Motor neuron (in vitro differentiated cells): ENCODE results near the gene GNLY. TPM values are rescaled to one million over a fixed set of nuclear protein-coding genes. Genes with fewer than 3 reads are reported as not detected.
A peak's percentile ranks its signal among the peaks of the same experiment; 100 is the strongest.
"Not testable (repeated sequence)": the region's sequence is repeated elsewhere in the genome, so short reads cannot be mapped to it uniquely, and the experiment has no call there.

ENCODE experiments used
- ATAC-seq, 8 experiments: fragments of 200-7000 bp; cut with Tn5 transposase; replicated peaks in 6 of 8; 2 replicates each; pipeline ENCODE4 v1.8.0; 2021; ENCODE audit warnings: mild to moderate bottlenecking in 8 of 8, moderate library complexity in 8 of 8
- H3K27ac ChIP-seq, 2 donors: fragments of 250-450 bp; sonication (Bioruptor Pico); 2 replicates each; pipeline ENCODE4 v1.9.0; 2021; ENCODE audit warnings: antibody characterized with exemption in 2 of 2, mild to moderate bottlenecking in 2 of 2, moderate library complexity in 1 of 2
- H3K4me1 ChIP-seq, 2 donors: fragments of 250-450 bp; sonication (Bioruptor Pico); replicated peaks in 1 of 2; 2 replicates each; pipeline ENCODE4 v1.6.1; 2021; ENCODE audit warnings: antibody characterized with exemption in 2 of 2, mild to moderate bottlenecking in 2 of 2, moderate library complexity in 1 of 2
- H3K4me3 ChIP-seq, 5 donors: fragments of 250-450 bp; sonication (Bioruptor Pico); 2 replicates each; pipeline ENCODE4 v1.9.0; 2021; ENCODE audit warnings: antibody characterized with exemption in 5 of 5, mild to moderate bottlenecking in 5 of 5, moderate library complexity in 4 of 5
- WGBS, 10 experiments: fragments of 450-650 bp; shearing (Covaris generic); methylation state at CpG; one replicate each; pipeline ENCODE4 v1.0.0; 2022; 5-methylcytosine and 5-hydroxymethylcytosine counted together
- in situ Hi-C, 9 experiments: fragments of 400-800 bp; cut with MboI; loops; one replicate each; pipeline ENCODE4 v1.15.0; 2021; ENCODE audit warnings: low sequenced_read_pairs in 9 of 9, low pct_unique_long_range_greater_than_20kb in 2 of 9; ENCODE audit not compliant: unreplicated experiment in 9 of 9
- total RNA-seq, 8 experiments: library from RNA; unstranded; fragments of 300-600 nt; gene quantifications; 2 replicates each; pipeline versions ENCODE4 v1.2.3 to v1.2.4, GENCODE V29; 2022

The GNLY gene
- total RNA-seq, 8 experiments from 2014 or later = 0.11 to 0.46 (median 0.29) TPM; not detected in 2

GRCh38 chr2:85710687-85711577, 16.8 kb downstream of the GNLY start:
- Histone ChIP-seq H3K27ac (no peak overlapping the region), H3K4me3 (no peak overlapping the region), H3K4me1 (no peaks in the 10 kb centered on the region)
- ATAC-seq = peak in 2 of 8 experiments; percentile 60 to 81
- WGBS, 10 experiments = 35 to 100% (median 70%) methylated on average over 1 to 13 of the region's 19 CpGs; no CpG with 5 or more reads in 1 of the 10 experiments
- in situ Hi-C loops = loop anchor here in 1 of 9 experiments (25.0 kb wide), 1 partner anchor 101 kb away; no protein-coding TSS in a partner anchor

DNA sequence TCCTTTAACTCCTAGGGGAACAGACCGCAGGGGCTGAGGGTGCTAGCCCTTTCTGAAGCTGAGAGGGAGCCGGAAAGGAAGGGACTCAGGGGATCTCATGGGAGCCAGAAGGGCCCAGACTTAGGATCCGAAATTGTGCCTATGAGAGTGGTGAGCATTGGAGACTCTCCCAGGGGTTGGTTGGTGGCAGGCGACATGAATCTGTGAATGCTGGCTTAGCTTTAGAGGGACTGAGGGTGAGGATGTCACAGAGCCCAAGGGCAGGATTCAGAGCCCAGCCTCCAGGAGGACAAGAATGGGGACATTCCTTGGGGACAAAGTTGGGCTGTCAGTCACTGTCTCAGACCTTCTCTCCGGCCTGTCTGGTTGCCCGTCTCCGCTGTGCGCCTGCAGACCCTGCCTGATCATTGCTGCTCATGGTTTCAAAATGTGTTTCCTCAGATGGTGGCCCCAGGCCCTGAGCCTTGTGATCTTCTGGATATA, 17.5 kb downstream of the GNLY start:
- in situ Hi-C loops = loop anchor here in 1 of 9 experiments (25.0 kb wide), 1 partner anchor 101 kb away; no protein-coding TSS in a partner anchor
- no peak for ATAC-seq
- 40 to 100% (median 80%) methylated on average over 1 to 2 of the region's 8 CpGs; no CpG with 5 or more reads in 5 of the 10 experiments for WGBS, 10 experiments
- Histone ChIP-seq H3K27ac (no peak overlapping the region), H3K4me1 (no peaks in the 10 kb centered on the region), H3K4me3 (no peak overlapping the region)

GRCh38 chr2:85712336-85712735, 18.2 kb downstream of the GNLY start:
- Histone ChIP-seq H3K4me1 (no peaks in the 10 kb centered on the region), H3K4me3 (no peak overlapping the region), H3K27ac (no peak overlapping the region)
- in situ Hi-C loops = loop anchor here in 1 of 9 experiments (25.0 kb wide), 1 partner anchor 100 kb away; no protein-coding TSS in a partner anchor
- ATAC-seq = no peak
- 45 to 100% (median 75%) methylated on average over 1 to 5 of the region's 15 CpGs; no CpG with 5 or more reads in 3 of the 10 experiments for WGBS, 10 experiments

GRCh38 chr2:85712849-85713612, 18.9 kb downstream of the GNLY start:
- no peak overlapping the region for H3K27ac ChIP-seq
- in situ Hi-C loops = loop anchor here in 1 of 9 experiments (25.0 kb wide), 1 partner anchor 99 kb away; no protein-coding TSS in a partner anchor
- H3K4me3 ChIP-seq = no peak overlapping the region
- 25 to 93% (median 71%) methylated on average over 1 to 5 of the region's 9 CpGs; no CpG with 5 or more reads in 4 of the 10 experiments for WGBS, 10 experiments
- H3K4me1 ChIP-seq = no peaks in the 10 kb centered on the region
- peak in 3 of 8 experiments; percentile 38 to 95 (median 76) for ATAC-seq

GRCh38 chr2:85713836-85714235, 19.7 kb downstream of the GNLY start:
- ATAC-seq = no peak
- H3K27ac ChIP-seq = no peak overlapping the region
- in situ Hi-C loops = loop anchor here in 1 of 9 experiments (25.0 kb wide), 1 partner anchor 98 kb away; no protein-coding TSS in a partner anchor
- 14 to 86% (median 75%) methylated on average over 1 to 4 of the region's 5 CpGs; no CpG with 5 or more reads in 3 of the 10 experiments for WGBS, 10 experiments
- H3K4me1 ChIP-seq = no peaks in the 10 kb centered on the region
- H3K4me3 ChIP-seq = no peak overlapping the region

DNA sequence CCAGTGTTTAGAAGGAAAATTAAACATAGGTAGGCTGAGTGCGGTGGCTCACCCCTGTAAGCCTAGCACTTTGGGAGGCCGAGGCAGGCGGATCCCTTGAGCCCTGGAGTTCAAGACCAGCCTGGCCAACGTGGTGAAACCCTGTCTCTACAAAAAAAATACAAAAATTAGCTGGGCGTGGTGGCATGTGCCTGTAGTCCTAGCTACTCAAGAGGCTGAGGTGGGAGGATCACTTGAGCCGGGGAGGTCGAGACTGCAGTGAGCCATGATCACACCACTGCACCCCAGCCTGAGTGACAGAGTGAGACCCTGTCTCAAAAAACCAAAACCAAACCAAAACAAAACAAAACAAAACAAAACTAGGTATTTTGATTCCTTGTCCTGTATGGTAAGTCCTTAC, 20.3 kb downstream of the GNLY start:
- not testable (repeated sequence) for ATAC-seq
- 36 to 93% (median 79%) methylated on average over 2 to 7 of the region's 7 CpGs; no CpG with 5 or more reads in 4 of the 10 experiments for WGBS, 10 experiments
- in situ Hi-C loops = loop anchor here in 1 of 9 experiments (25.0 kb wide), 1 partner anchor 98 kb away; no protein-coding TSS in a partner anchor

DNA sequence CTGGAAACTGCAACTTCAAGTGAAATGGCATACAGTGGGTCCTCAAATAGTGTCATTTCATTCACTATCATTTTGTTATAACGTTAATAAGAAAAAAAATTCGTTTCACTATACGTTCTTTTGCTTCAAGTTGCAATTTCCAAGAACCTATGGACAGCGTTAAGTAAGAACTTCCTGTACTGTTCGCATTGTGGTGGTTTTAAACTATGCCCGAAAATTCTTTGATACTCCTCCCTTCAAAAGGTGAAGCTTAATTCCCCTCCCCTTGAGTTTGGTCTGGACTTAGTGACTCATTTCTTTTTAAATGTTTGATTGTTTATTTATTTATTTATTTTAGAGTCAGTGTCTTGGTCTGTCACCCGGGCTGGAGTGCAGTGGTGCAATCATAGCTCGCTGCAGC, 20.7 kb downstream of the GNLY start:
- in situ Hi-C loops = loop anchor here in 1 of 9 experiments (25.0 kb wide), 1 partner anchor 97 kb away; no protein-coding TSS in a partner anchor
- Histone ChIP-seq H3K27ac (no peak overlapping the region), H3K4me1 (no peaks in the 10 kb centered on the region), H3K4me3 (no peak overlapping the region)
- no peak for ATAC-seq
- 67 to 89% (median 78%) methylated on average over 1 to 8 of the region's 8 CpGs for WGBS, 10 experiments

More for the DNA sequence above, 20.3 kb downstream of the GNLY start:
- H3K4me1 ChIP-seq, H3K4me3 ChIP-seq, H3K27ac ChIP-seq: not testable (repeated sequence)

GRCh38 chr2:85716346-85716914, 22.3 kb downstream of the GNLY start:
- in situ Hi-C loops = loop anchor here in 1 of 9 experiments (25.0 kb wide), 1 partner anchor 96 kb away; no protein-coding TSS in a partner anchor
- Histone ChIP-seq H3K4me3 (no peak overlapping the region), H3K27ac (no peak overlapping the region)

GRCh38 chr2:85717308-85718008, 23.3 kb downstream of the GNLY start:
- Histone ChIP-seq H3K27ac (no peak overlapping the region), H3K4me1 (no peaks in the 10 kb centered on the region), H3K4me3 (no peak overlapping the region)
- in situ Hi-C loops = loop anchor here in 1 of 9 experiments (25.0 kb wide), 1 partner anchor 95 kb away; no protein-coding TSS in a partner anchor
- ATAC-seq = peak in 3 of 8 experiments; percentile 96 to 99 (median 97)
- 6 to 87% (median 73%) methylated on average over 1 to 15 of the region's 15 CpGs for WGBS, 10 experiments

More at GRCh38 chr2:85716346-85716914, 22.3 kb downstream of the GNLY start:
- H3K4me1 ChIP-seq = no peaks in the 10 kb centered on the region
- no peak for ATAC-seq
- WGBS, 10 experiments = 80 to 100% (median 94%) methylated on average over 1 to 9 of the region's 13 CpGs; no CpG with 5 or more reads in 2 of the 10 experiments

GRCh38 chr2:85718009-85718391, 23.8 kb downstream of the GNLY start:
- H3K27ac ChIP-seq = no peak overlapping the region
- ATAC-seq = peak in 3 of 8 experiments; percentile 16 to 80 (median 45)
- in situ Hi-C loops = loop anchor here in 1 of 9 experiments (25.0 kb wide), 1 partner anchor 94 kb away; no protein-coding TSS in a partner anchor
- no peak overlapping the region for H3K4me3 ChIP-seq
- no peaks in the 10 kb centered on the region for H3K4me1 ChIP-seq
- WGBS, 10 experiments = 29 to 100% (median 73%) methylated on average over 1 to 7 of the region's 7 CpGs

DNA sequence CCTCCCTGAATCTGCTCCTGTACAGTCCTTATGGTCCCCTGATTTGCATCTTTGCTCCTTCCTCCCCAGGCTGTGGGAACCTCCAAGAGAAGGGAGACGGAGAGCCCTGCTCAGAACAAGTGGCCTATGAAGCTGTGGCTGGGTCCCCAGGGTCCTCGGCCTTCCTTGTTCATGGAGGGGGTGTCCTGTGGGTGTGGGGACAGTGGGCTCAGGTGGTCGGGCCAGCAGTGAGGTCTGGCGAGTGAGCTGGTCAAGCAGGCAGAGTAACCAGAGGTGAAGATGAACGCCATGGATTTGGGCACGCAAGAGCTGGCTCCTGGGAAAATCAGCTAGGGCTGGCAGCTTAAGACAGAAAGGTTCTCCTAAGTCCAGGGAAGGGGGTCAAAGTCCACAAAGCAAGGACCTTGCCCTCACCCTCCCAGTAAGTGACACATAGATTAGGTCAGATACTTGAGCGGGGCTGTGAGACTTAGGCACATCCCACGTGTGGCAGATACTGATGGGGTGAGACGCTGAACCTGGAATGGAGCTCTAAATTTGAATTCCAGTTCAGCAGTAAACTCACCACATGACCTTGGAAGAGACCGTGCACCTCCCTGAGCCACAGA, 24.8 kb downstream of the GNLY start:
- no peak overlapping the region for H3K27ac ChIP-seq
- no peak for ATAC-seq
- 70 to 100% (median 85%) methylated on average over 1 to 5 of the region's 10 CpGs; no CpG with 5 or more reads in 5 of the 10 experiments for WGBS, 10 experiments
- in situ Hi-C loops = loop anchor here in 1 of 9 experiments (25.0 kb wide), 1 partner anchor 93 kb away; no protein-coding TSS in a partner anchor
- no peaks in the 10 kb centered on the region for H3K4me1 ChIP-seq
- H3K4me3 ChIP-seq = no peak overlapping the region
